DOHH2 (cell line): ENCODE data around the gene TSKS.

Experiments used
- H3F3A ChIP-seq: fragments of 200-600 bp; sonication (generic), shearing (Covaris generic); 2 replicates; pipeline ENCODE4 v1.6.0; 2016; ENCODE audit warnings: antibody characterized with exemption, mild to moderate bottlenecking; ENCODE audit not compliant: control insufficient read depth, insufficient read depth
- H3K27ac ChIP-seq: fragments of 200-600 bp; sonication (generic); 2 replicates; pipeline ENCODE4 v1.5.1; 2014; ENCODE audit warnings: low read depth, mild to moderate bottlenecking, low read length, moderate library complexity
- H3K27me3 ChIP-seq: fragments of 200-600 bp; sonication (generic); 2 replicates; pipeline ENCODE4 v1.6.1; 2014; ENCODE audit warnings: mild to moderate bottlenecking, low read length, mixed read lengths; ENCODE audit not compliant: control insufficient read depth
- H3K36me3 ChIP-seq: fragments of 200-600 bp; sonication (generic); 2 replicates; pipeline ENCODE4 v1.6.1; 2014; ENCODE audit warnings: mild to moderate bottlenecking, low read length, moderate library complexity, mixed read lengths; ENCODE audit not compliant: control insufficient read depth
- H3K4me1 ChIP-seq: fragments of 200-600 bp; sonication (generic); 2 replicates; pipeline ENCODE4 v1.6.1; 2014; ENCODE audit warnings: mild to moderate bottlenecking, low read length, mixed read lengths; ENCODE audit not compliant: control insufficient read depth
- H3K4me2 ChIP-seq: fragments of 200-600 bp; sonication (generic); 2 replicates; pipeline ENCODE4 v1.6.0; 2014; ENCODE audit warnings: mild to moderate bottlenecking, low read length, moderate library complexity
- H3K4me3 ChIP-seq: fragments of 200-600 bp; sonication (generic); 2 replicates; pipeline ENCODE4 v1.5.1; 2014; ENCODE audit warnings: mild to moderate bottlenecking, low read length, mixed read lengths
- H3K79me2 ChIP-seq: fragments of 200-600 bp; sonication (generic); 2 replicates; pipeline ENCODE4 v1.6.1; 2014; ENCODE audit warnings: mild to moderate bottlenecking, low read length, mixed read lengths; ENCODE audit not compliant: control insufficient read depth
- H3K9me2 ChIP-seq: fragments of 200-600 bp; sonication (generic); replicated peaks from 2 replicates; pipeline ENCODE4 v1.6.1; 2014; ENCODE audit warnings: mild to moderate bottlenecking, low read length, mixed read lengths; ENCODE audit not compliant: control insufficient read depth
- H3K9me3 ChIP-seq: fragments of 200-600 bp; sonication (generic); 2 replicates; pipeline ENCODE4 v1.6.1; 2014; ENCODE audit warnings: antibody characterized with exemption, low read length, mixed read lengths; ENCODE audit not compliant: control insufficient read depth, insufficient read depth
- H4K20me1 ChIP-seq: fragments of 200-600 bp; sonication (generic); 2 replicates; pipeline ENCODE4 v1.6.0; 2014; ENCODE audit warnings: low read depth, mild to moderate bottlenecking, antibody characterized with exemption, low read length, moderate library complexity; ENCODE audit not compliant: control insufficient read depth, insufficient read depth
- CTCF ChIP-seq: fragments of 200-600 bp; sonication (generic); IDR thresholded peaks from one replicate; pipeline ENCODE4 v1.5.1; 2014; ENCODE audit warnings: antibody characterized with exemption, mild to moderate bottlenecking, low read depth, low read length; ENCODE audit not compliant: poor library complexity, severe bottlenecking
- EZH2phosphoT487 ChIP-seq: fragments of 200-600 bp; sonication (generic); IDR thresholded peaks from 2 replicates; pipeline ENCODE4 v1.6.1; 2017; ENCODE audit warnings: borderline replicate concordance, mild to moderate bottlenecking, antibody characterized with exemption, low read length, moderate library complexity, mixed read lengths

Gene TSKS

GRCh38 chr19:49749055-49749716 lies 13.9 kb downstream of the TSKS start:
- Histone ChIP-seq H3K4me1 (no peaks in the 10 kb centered on the region), H3K36me3 (no peaks in the 10 kb centered on the region), H3K9me2 (no peaks in the 10 kb centered on the region), H3K27me3 (no peaks in the 10 kb centered on the region), H3K4me3 (no peak overlapping the region), H3K4me2 (no peak overlapping the region), H3K79me2 (no peaks in the 10 kb centered on the region), H4K20me1 (no peaks in the 10 kb centered on the region), H3K9me3 (no peaks in the 10 kb centered on the region), H3K27ac (no peak overlapping the region), H3F3A (no peaks in the 10 kb centered on the region)
- TF ChIP-seq CTCF (no peak), EZH2phosphoT487 (no peak)

- no peak overlapping the region for H3K4me2 ChIP-seq
- H3K27me3 ChIP-seq: no peaks in the 10 kb centered on the region
- no peaks in the 10 kb centered on the region for H3K36me3 ChIP-seq
- no peaks in the 10 kb centered on the region for H3K79me2 ChIP-seq
- TF ChIP-seq CTCF: no peak
- TF ChIP-seq EZH2phosphoT487: no peak
- H3K4me3 ChIP-seq: no peak overlapping the region
- no peaks in the 10 kb centered on the region for H3F3A ChIP-seq
- no peaks in the 10 kb centered on the region for H4K20me1 ChIP-seq
- no peaks in the 10 kb centered on the region for H3K9me3 ChIP-seq
- no peak overlapping the region for H3K27ac ChIP-seq
- no peaks in the 10 kb centered on the region for H3K9me2 ChIP-seq
- H3K4me1 ChIP-seq: no peaks in the 10 kb centered on the region
Measured at GRCh38 chr19:49746206-49746958, 16.7 kb downstream of the TSKS start.

GRCh38 chr19:49744946-49745381 lies 18.1 kb downstream of the TSKS start:
- Histone ChIP-seq H4K20me1 (no peaks in the 10 kb centered on the region), H3K9me2 (no peaks in the 10 kb centered on the region), H3K36me3 (no peaks in the 10 kb centered on the region), H3K4me2 (no peak overlapping the region), H3K27ac (no peak overlapping the region), H3K79me2 (no peaks in the 10 kb centered on the region), H3K27me3 (no peaks in the 10 kb centered on the region), H3F3A (no peaks in the 10 kb centered on the region), H3K4me3 (no peak overlapping the region), H3K4me1 (no peaks in the 10 kb centered on the region), H3K9me3 (no peaks in the 10 kb centered on the region)
- TF ChIP-seq CTCF (no peak), EZH2phosphoT487 (no peak)
